ENCODE measurements around the gene AXL. TPM values are rescaled to one million over a fixed set of nuclear protein-coding genes. Genes with fewer than 3 reads are reported as not detected.

AXL gene
- total and polyA plus RNA-seq, 2 of the 13 experiments (the other 11 are each of a cell fraction or from before 2014, with no cell fraction given), result 0.71 to 5.9 TPM

DNA sequence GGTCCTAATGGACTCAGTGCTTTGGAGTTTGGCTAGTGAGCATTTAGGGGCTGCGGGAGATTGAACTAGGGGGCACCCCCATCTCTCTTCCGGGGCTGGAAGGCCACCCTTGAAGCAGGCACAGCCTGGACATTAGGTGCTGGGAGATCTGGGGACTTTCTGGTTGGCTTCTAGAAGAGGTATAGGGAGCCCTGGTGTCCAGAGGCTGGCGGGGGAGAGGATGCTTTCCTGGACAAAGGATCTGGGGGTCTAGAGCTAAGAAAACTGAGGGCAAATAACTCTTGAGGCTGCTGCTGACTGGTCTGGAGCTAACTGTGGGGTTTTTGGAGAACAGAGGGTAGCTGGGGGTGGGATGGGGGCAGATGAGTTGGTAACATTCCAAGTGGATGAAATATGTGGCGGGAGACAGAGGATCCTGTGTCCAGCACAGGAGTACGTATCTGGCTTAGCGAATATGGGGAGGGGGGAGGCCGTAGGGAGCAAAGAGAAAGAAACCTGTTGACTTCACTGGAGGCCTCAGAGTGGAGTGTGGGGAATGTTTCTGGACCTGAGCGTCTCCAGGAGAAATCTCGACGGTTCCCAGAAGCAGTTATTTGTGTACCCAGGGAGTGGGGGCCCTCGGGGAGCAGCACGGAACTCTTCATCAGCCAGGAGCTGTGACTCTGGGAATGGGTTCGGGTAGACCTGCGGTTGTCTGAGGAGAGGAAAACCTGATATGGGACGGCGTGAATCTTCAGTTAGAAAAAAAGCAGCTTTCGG lies 46.6 kb downstream of the AXL start:
- in situ Hi-C loops (cut with HindIII; ENCODE audit: extremely low pct_ligation_motif_present, low pct_unique_long_range_greater_than_20kb) (loop anchor here (5.0 kb wide), 1 partner anchor 42 kb away; no protein-coding TSS in a partner anchor), intact Hi-C loops (cut with micrococcal nuclease; ENCODE audit: unreplicated experiment) (no loop called here)
- Histone ChIP-seq H3K27me3 (ENCODE audit: control insufficient read depth in 1 of 2, insufficient read depth in 2 of 2, low read length in 2 of 2) (no peaks in the 10 kb centered on the region; a peak in 1 of 5 replicates), H3K4me1 (ENCODE audit: insufficient read depth, low read length) (peaks cover 28% of the 10 kb centered on the region), H3K27ac (ENCODE audit: extremely low read length, insufficient read depth, low read length) (peak overlapping the region; percentile 97), H4K20me1 (ENCODE audit: insufficient read depth, low read length) (no peaks in the 10 kb centered on the region), H3K9ac (ENCODE audit: insufficient read depth, low read depth, low read length) (peak overlapping the region; percentile 100), H3K79me2 (ENCODE audit: insufficient read depth, low read length) (peaks cover 44% of the 10 kb centered on the region), H3K4me3 (replicated peaks in 1 of 3; ENCODE audit: insufficient read depth in 1 of 3, low read depth in 2 of 3, low read length in 3 of 3) (peak overlapping the region; percentile 67 to 93 (median 85)), H2AFZ (ENCODE audit: low read length) (no peak overlapping the region), H3K4me2 (ENCODE audit: low read depth, low read length) (peak overlapping the region; percentile 96), H3K9me3 (ENCODE audit: low read length) (no peaks in the 10 kb centered on the region), H3K36me3 (replicated peaks in 1 of 2; ENCODE audit: control insufficient read depth in 1 of 2, insufficient read depth in 2 of 2, low read length in 2 of 2) (peaks cover 7 to 30% of the 10 kb centered on the region in 2 experiments)
- FAIRE-seq (no peak), DNase-seq (ENCODE audit: low spot score) (peak; percentile 56), ATAC-seq (no peak)
- no TSS peak for BruUV-seq (replicated peaks)
- WGBS (ENCODE audit: low lambda C conversion rate), result 4% methylated on average over 17 of the region's 17 CpGs
- ChIA-PET POLR2A (interaction anchor here (1.4 to 4.5 kb wide), 5 partner anchors 41 to 87 kb away, joined by 3 to 104 read pairs (median 31); partner anchors contain the start of gene CCDC97), CTCF (ENCODE audit: low intra/inter-chr PET ratio, low total read pairs) (no interaction called here)
- TF ChIP-seq SIN3A (IDR thresholded peaks at IDR 0.05; ENCODE audit: borderline replicate concordance, low read depth, low read length) (0 out of 2 replicates have a peak, but pooled peaks have one; percentile 40), ZFAT (CRISPR knock-in tag; conservative IDR thresholded peaks at IDR 0.05) (no peak), JUNB (CRISPR knock-in tag; IDR thresholded peaks at IDR 0.05; ENCODE audit: borderline replicate concordance) (no peak), ZNF644 (CRISPR knock-in tag; IDR thresholded peaks at IDR 0.05; ENCODE audit: low read depth) (no peak), ZFP41 (CRISPR knock-in tag; IDR thresholded peaks at IDR 0.05; ENCODE audit: borderline replicate concordance) (0 out of 2 replicates have a peak, but pooled peaks have one; percentile 34), GATAD2A (CRISPR knock-in tag; IDR thresholded peaks at IDR 0.05) (0 out of 2 replicates have a peak, but pooled peaks have one; percentile 12), MLLT10 (CRISPR knock-in tag; IDR thresholded peaks at IDR 0.05) (no peak), ZNF329 (CRISPR knock-in tag; IDR thresholded peaks at IDR 0.05; ENCODE audit: low read depth) (no peak), ZZZ3 (CRISPR knock-in tag; IDR thresholded peaks at IDR 0.05; ENCODE audit: borderline replicate concordance) (no peak), ZC3H13 (CRISPR knock-in tag; IDR thresholded peaks at IDR 0.05) (no peak), NFE2 (CRISPR knock-in tag; IDR thresholded peaks at IDR 0.05) (no peak), SMAD1 (CRISPR knock-in tag; IDR thresholded peaks at IDR 0.05; ENCODE audit: borderline replicate concordance, low read depth) (no peak), MXI1 (IDR thresholded peaks at IDR 0.05; ENCODE audit: borderline replicate concordance, low read depth, low read length) (no peak), NFIB (CRISPR knock-in tag; IDR thresholded peaks at IDR 0.05; ENCODE audit: borderline replicate concordance) (no peak), JUN (CRISPR knock-in tag; IDR thresholded peaks at IDR 0.05) (no peak)
- TF ChIP-seq, protein P1, sequence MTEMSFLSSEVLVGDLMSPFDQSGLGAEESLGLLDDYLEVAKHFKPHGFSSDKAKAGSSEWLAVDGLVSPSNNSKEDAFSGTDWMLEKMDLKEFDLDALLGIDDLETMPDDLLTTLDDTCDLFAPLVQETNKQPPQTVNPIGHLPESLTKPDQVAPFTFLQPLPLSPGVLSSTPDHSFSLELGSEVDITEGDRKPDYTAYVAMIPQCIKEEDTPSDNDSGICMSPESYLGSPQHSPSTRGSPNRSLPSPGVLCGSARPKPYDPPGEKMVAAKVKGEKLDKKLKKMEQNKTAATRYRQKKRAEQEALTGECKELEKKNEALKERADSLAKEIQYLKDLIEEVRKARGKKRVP (CRISPR knock-in tag; IDR thresholded peaks at IDR 0.05), result no peak
- TF ChIP-seq, protein P2, sequence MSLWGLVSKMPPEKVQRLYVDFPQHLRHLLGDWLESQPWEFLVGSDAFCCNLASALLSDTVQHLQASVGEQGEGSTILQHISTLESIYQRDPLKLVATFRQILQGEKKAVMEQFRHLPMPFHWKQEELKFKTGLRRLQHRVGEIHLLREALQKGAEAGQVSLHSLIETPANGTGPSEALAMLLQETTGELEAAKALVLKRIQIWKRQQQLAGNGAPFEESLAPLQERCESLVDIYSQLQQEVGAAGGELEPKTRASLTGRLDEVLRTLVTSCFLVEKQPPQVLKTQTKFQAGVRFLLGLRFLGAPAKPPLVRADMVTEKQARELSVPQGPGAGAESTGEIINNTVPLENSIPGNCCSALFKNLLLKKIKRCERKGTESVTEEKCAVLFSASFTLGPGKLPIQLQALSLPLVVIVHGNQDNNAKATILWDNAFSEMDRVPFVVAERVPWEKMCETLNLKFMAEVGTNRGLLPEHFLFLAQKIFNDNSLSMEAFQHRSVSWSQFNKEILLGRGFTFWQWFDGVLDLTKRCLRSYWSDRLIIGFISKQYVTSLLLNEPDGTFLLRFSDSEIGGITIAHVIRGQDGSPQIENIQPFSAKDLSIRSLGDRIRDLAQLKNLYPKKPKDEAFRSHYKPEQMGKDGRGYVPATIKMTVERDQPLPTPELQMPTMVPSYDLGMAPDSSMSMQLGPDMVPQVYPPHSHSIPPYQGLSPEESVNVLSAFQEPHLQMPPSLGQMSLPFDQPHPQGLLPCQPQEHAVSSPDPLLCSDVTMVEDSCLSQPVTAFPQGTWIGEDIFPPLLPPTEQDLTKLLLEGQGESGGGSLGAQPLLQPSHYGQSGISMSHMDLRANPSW (CRISPR knock-in tag; IDR thresholded peaks at IDR 0.05; ENCODE audit: borderline replicate concordance), result no peak
- TF ChIP-seq, protein P3, sequence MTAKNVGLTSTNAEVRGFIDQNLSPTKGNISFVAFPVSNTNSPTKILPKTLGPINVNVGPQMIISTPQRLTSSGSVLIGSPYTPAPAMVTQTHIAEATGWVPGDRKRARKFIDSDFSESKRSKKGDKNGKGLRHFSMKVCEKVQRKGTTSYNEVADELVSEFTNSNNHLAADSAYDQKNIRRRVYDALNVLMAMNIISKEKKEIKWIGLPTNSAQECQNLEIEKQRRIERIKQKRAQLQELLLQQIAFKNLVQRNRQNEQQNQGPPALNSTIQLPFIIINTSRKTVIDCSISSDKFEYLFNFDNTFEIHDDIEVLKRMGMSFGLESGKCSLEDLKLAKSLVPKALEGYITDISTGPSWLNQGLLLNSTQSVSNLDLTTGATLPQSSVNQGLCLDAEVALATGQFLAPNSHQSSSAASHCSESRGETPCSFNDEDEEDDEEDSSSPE (CRISPR knock-in tag; IDR thresholded peaks at IDR 0.05), result 0 out of 2 replicates have a peak, but pooled peaks have one; percentile 26
- TF ChIP-seq, protein P4, sequence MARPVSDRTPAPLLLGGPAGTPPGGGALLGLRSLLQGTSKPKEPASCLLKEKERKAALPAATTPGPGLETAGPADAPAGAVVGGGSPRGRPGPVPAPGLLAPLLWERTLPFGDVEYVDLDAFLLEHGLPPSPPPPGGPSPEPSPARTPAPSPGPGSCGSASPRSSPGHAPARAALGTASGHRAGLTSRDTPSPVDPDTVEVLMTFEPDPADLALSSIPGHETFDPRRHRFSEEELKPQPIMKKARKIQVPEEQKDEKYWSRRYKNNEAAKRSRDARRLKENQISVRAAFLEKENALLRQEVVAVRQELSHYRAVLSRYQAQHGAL (CRISPR knock-in tag; IDR thresholded peaks at IDR 0.05; ENCODE audit: not compliant biosample characterization), result no peak

Data from HepG2 (cell line).